Adipose tissue (tissue), 3 donors: ENCODE data around the gene DHX15. TPM values are rescaled to one million over a fixed set of nuclear protein-coding genes. Genes with fewer than 3 reads are reported as not detected.
"Not testable (repeated sequence)": the region's sequence is repeated elsewhere in the genome, so short reads cannot be mapped to it uniquely, and the experiment has no call there.

Experiments used
- H3K27ac ChIP-seq: one replicate; pipeline ENCODE4 v1.5.1; 2013; ENCODE audit warnings: low read depth, low read length
- WGBS, 3 donors: extraction: QIAGEN DNeasy Blood & Tissue Kit; methylation state at CpG; one replicate each; pipeline ENCODE4 v1.1.7; 2013; 5-methylcytosine and 5-hydroxymethylcytosine counted together
- polyA plus RNA-seq, 3 donors: library from polyadenylated mRNA; stranded (reverse); fragments of 200-250 nt; gene quantifications; one replicate each; pipeline ENCODE4 v1.2.3, GENCODE V29; 2013
- donor health status: healthy with polysubstance abuse.
- donor health status: Bipolar disorder and iron deficiency.
- donor health status: healthy.

DHX15 gene
- polyA plus RNA-seq, 3 donors: 39.3 to 76.6 (median 68.6) TPM

- H3K27ac ChIP-seq: no peak overlapping the region
Measured at GRCh38 chr4:24510091-24510490, 74.3 kb downstream of the DHX15 start.

GRCh38 chr4:24508541-24508940 is 75.8 kb downstream of the DHX15 start:
- WGBS, 3 donors: 99 to 100% (median 100%) methylated on average over 2 of the region's 2 CpGs
- H3K27ac ChIP-seq: no peak overlapping the region

More at GRCh38 chr4:24510091-24510490, 74.3 kb downstream of the DHX15 start:
- WGBS, 3 donors: 95 to 98% (median 96%) methylated on average over 5 of the region's 5 CpGs

- no peak overlapping the region for H3K27ac ChIP-seq
- WGBS, 3 donors: 86 to 92% (median 90%) methylated on average over 7 of the region's 7 CpGs
Measured at GRCh38 chr4:24507439-24507838, 76.9 kb downstream of the DHX15 start.

GRCh38 chr4:24503090-24503489 is 81.3 kb downstream of the DHX15 start:
- WGBS, 3 donors: 81 to 88% (median 85%) methylated on average over 10 of the region's 10 CpGs
- not testable (repeated sequence) for H3K27ac ChIP-seq

- 77 to 92% (median 84%) methylated on average over 7 of the region's 7 CpGs for WGBS, 3 donors
Measured at GRCh38 chr4:24497221-24497620, 87.1 kb downstream of the DHX15 start.

GRCh38 chr4:24496597-24496996 is 87.8 kb downstream of the DHX15 start:
- WGBS, 3 donors: 90 to 93% (median 93%) methylated on average over 6 of the region's 6 CpGs
- H3K27ac ChIP-seq: no peak overlapping the region

More at GRCh38 chr4:24497221-24497620, 87.1 kb downstream of the DHX15 start:
- no peak overlapping the region for H3K27ac ChIP-seq

GRCh38 chr4:24495388-24495787 is 89.0 kb downstream of the DHX15 start:
- no peak overlapping the region for H3K27ac ChIP-seq
- 84 to 96% (median 88%) methylated on average over 1 of the region's 1 CpG for WGBS, 3 donors

GRCh38 chr4:24489870-24490269 is 94.5 kb downstream of the DHX15 start:
- no peak overlapping the region for H3K27ac ChIP-seq
- WGBS, 3 donors: 50 to 74% (median 57%) methylated on average over 2 of the region's 2 CpGs

GRCh38 chr4:24488399-24489164 is 95.8 kb downstream of the DHX15 start:
- 28 to 33% (median 32%) methylated on average over 15 of the region's 15 CpGs for WGBS, 3 donors
- H3K27ac ChIP-seq: no peak overlapping the region

GRCh38 chr4:24482871-24483270 is 101.5 kb downstream of the DHX15 start:
- 86 to 92% (median 91%) methylated on average over 4 of the region's 4 CpGs for WGBS, 3 donors

GRCh38 chr4:24477919-24478318 is 106.4 kb downstream of the DHX15 start:
- WGBS, 3 donors: 11 to 36% (median 26%) methylated on average over 5 of the region's 5 CpGs
- no peak overlapping the region for H3K27ac ChIP-seq

More at GRCh38 chr4:24482871-24483270, 101.5 kb downstream of the DHX15 start:
- H3K27ac ChIP-seq: no peak overlapping the region

Other genes starting within 250 kb of the DHX15 start
- 100 to 1,000 TPM in 1 of 3 donors, 10 to 100 TPM in 2; 31.2 to 117 (median 50.0) TPM for gene SOD3, start 211.0 kb upstream of the DHX15 start, polyA plus RNA-seq